ENCODE measurements around the gene CEMIP.

The CEMIP gene

GRCh38 chr15:81000624-81001151, 221.5 kb downstream of the CEMIP start, which contains the start of gene TLNRD1:
TLNRD1 (plus strand) TSS chr15:81000923; CDS start chr15:81002272, 1,349 bp downstream.
- peaks cover 4% of the 10 kb centered on the region; the same call in 1 of the 2 replicates for H3K36me3 ChIP-seq (ENCODE audit: control insufficient read depth, insufficient read depth, low read length)
- H3K27me3 ChIP-seq (replicated peaks; ENCODE audit: control insufficient read depth, insufficient read depth, low read length) = no peaks in the 10 kb centered on the region
- no peak for TF ChIP-seq CTCF (IDR thresholded peaks at IDR 0.05; ENCODE audit: insufficient read depth, low read length, poor library complexity, severe bottlenecking)
- peak within 1 kb of the TSS; percentile 69 for H3K4me3 ChIP-seq (replicated peaks; ENCODE audit: low read depth, low read length)
- peak; percentile 96 for DNase-seq (ENCODE audit: extremely low read depth, insufficient read length)

Measured in GM06990 (cell line).